ENCODE measurements around the gene SPATS2.
"Not testable (repeated sequence)": the region's sequence is repeated elsewhere in the genome, so short reads cannot be mapped to it uniquely, and the experiment has no call there.

The SPATS2 gene

DNA sequence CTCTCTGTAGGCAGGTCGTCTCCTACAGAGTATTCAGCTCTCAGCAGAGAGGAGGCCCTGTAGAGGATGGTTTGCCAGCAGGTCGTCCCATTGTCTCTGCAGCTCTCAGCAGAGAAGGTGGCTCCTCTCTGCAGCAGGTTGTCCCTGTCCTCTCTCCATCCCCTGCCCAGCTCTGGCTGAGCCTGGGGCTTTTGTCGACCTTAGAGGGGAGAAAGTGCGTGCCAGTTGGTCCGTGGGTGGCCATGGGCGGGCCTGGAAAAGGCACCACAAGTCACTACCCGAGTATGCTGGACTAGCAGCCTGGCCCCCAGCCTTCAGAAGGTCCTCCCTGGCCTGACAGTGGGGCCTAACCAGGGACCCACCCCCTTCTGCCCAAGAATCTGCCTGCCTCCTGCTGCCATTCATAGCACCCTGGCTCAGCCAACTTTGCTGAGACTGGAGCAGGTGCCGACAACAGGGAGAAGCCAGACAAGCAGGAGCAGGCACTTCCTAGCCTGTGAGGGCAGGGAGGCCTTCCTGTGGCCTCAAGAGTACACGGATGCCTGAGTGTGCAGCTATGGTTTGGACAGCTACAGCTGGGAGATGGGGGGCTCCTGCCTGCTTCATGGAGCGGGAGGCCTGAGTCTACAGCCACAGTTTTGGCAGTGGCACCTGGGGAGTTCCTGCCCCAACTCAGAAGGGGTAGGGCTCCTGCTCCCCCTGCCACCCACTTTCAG is 111.8 kb downstream of the SPATS2 start:
- no peak for DNase-seq

GRCh38 chr12:49482095-49483051 is 115.1 kb downstream of the SPATS2 start:
- no peak for DNase-seq

- no peak for DNase-seq
Observed at GRCh38 chr12:49483619-49484018, 116.4 kb downstream of the SPATS2 start.

DNA sequence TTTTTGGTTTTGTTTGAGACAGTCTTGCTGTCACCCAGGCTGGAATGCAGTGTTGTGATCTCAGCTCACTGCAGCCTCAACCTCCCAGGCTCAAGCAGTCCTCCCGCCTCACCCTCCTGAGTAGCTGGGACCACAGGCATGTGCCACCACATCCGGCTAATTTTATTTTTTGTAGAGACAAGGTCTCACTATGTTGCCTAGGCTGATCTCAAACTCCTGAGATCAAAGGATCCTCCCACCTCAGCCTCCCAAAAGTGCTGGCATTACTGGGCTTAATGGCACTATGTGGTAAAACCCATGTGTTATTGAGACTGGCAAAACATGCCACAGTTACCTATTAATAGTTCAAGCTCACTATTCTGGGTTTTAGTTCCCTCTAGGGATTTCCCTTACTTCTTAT is 120.3 kb downstream of the SPATS2 start:
- DNase-seq, result no peak

- no peak for DNase-seq
Observed at GRCh38 chr12:49489154-49489553, 121.9 kb downstream of the SPATS2 start.

GRCh38 chr12:49489720-49490119 is 122.5 kb downstream of the SPATS2 start:
- no peak for DNase-seq

DNA sequence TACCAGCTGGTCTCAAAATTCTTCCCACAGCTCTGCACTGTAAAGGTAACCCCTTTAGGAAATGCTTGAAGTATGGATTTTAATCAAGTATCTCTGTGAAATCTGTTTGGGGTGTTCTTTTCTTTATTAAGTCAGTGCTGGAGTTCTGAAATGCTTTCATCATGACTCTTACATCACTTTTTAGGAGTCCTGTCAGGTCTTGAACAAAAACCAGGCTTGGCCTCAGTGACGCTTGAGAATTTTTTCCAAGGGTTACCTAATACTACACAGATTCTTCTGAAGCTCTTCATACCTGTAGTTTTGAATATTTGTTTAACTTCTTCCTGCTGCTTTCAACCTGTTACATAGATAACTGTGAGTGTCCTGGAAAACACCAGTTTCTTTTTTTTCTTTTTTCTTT is 124.6 kb downstream of the SPATS2 start:
- no peak for DNase-seq

DNA sequence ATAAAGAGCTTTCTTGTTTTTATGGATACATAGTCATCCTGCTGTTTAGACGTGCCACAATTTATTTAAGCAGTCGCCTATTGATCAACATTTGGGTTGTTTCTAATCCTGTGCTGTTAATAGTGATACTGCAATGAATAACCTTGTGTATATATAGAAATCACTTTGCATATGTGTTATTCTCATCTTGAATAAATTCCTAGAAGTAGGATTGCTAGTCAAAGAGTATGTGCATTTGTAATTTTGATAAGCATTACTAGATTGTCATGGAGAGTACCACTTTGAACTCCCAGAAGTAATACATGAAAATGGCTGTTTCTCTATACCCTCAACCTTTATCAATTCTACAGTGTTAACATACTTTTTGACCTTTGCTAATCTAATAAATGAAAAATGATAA is 126.6 kb downstream of the SPATS2 start:
- no peak for DNase-seq

DNA sequence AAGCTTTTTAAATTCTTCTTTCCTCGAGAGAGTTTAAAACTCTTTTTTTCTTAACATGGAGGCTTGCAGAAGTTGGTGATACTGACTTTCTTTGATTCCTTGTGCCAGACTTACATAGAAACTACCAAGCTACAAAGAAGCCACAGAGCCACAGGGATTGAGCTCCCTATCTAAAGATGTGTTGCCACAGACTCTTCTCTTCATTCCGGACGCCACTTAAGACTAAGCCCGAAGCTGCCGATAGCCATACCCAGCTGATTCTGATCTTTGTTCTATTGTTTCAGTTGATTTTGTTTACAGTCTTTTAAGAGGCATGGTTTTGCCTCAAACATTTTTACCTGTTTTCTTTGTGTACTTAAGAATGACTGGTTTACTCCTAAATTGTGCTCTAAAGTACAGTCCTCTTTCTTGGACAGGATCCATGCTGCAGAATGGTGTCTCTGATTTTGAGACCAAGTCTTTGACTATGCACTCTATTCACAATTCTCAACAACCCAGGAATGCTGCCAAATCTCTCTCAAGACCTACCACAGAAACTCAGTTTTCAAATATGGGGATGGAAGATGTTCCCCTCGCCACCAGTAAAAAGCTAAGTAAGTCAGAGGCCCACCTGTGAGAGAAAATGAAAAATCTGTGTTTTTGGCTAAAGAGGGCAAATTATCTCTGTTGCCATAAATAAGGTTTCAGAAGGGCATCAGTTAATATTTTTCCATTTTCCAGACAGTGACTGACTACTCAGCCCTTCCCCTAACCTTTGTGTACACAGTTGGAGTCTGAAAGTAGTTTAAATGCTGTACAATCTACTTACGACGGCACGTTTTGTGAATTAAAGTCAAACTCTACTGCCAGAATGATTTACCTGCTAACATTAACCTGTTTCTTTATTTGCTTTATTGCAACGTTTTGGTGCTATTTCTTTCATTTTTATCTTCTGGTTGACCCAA is 129.4 kb downstream of the SPATS2 start:
- DNase-seq, result no peak

GRCh38 chr12:49501895-49502294 is 134.6 kb downstream of the SPATS2 start:
- DNase-seq, result no peak

DNA sequence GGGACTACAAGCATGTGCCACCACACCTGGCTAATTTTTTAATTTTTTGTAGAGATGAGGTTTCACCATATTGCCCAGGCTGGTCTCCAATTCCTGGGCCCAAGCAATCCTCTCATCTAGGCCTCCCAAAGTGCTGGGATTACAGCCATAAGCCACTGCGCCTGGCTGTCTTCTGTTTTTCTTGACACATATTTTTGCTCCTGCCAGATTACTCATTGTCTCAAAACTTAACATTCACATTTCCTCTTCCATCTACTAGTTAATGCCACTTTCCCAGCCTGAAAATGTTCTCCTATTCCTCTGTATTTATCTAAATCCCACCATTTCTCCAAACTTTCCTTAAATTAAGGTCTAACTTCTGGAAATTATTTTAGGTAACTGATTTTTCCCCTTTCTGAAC is 135.3 kb downstream of the SPATS2 start:
- no peak for DNase-seq

GRCh38 chr12:49503674-49504180 is 136.5 kb downstream of the SPATS2 start:
- DNase-seq, result peak; percentile 84

GRCh38 chr12:49505672-49506071 is 138.4 kb downstream of the SPATS2 start:
- no peak for DNase-seq

DNA sequence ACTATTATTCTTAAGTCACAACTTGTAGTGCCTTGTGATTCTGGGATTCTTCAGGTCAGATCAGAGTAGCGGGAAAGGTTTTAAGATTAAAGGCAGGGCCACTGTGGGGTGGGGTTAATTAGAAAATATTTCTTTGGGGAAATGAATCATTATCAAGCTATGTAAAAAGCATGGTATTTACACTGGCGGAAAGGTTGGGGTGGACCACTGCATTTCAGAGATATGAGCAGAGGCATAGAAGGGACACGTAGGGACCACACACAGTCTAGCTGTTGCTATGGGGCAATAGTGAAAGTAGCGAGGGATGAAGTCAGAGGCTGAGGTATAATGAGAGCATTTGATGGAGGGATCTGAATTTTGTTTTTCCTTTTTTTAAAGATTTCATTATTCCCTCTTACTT is 139.9 kb downstream of the SPATS2 start:
- peak; percentile 100 for DNase-seq

DNA sequence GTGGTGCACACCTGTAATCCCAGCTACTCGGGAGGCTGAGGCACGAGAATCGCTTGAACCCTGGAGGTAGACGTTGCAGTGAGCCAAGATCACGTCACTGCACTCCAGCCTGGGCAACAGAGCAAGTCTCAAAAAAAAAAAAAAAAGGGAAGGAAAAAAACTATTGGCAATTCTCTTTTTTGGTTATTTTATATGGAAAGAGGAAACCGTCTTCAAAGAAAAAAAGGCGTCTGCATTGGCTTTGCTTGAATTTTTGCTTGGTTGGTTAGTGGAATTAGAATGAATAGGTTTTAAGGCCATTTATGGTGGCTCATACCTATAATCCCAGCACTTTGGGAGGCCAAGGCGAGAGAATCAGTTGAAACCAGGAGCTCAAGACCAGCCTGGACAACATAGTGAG is 142.4 kb downstream of the SPATS2 start:
- not testable (repeated sequence) for DNase-seq

DNA sequence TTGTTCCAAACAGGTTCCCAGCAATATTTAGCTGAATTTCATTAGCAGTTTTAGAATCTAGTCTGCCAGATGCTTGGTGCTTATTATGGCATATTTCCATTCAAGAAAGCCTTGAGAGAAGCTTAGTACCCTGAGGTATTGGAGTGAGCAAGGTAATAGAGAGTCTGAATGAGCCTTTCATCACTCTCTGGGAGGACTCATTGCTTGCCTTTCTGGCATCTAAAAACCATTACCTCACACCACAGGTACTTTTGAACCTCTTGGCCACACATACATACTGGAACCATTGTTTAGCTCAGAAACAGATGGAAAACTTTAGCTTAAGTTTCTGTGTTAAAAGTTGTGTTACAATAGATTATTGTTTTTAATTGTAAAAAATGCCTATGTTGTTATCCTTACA is 144.1 kb downstream of the SPATS2 start:
- no peak for DNase-seq

- DNase-seq, result no peak
Observed at GRCh38 chr12:49512546-49512945, 145.3 kb downstream of the SPATS2 start.

GRCh38 chr12:49515266-49515665 is 148.0 kb downstream of the SPATS2 start:
- DNase-seq, result peak; percentile 96

DNA sequence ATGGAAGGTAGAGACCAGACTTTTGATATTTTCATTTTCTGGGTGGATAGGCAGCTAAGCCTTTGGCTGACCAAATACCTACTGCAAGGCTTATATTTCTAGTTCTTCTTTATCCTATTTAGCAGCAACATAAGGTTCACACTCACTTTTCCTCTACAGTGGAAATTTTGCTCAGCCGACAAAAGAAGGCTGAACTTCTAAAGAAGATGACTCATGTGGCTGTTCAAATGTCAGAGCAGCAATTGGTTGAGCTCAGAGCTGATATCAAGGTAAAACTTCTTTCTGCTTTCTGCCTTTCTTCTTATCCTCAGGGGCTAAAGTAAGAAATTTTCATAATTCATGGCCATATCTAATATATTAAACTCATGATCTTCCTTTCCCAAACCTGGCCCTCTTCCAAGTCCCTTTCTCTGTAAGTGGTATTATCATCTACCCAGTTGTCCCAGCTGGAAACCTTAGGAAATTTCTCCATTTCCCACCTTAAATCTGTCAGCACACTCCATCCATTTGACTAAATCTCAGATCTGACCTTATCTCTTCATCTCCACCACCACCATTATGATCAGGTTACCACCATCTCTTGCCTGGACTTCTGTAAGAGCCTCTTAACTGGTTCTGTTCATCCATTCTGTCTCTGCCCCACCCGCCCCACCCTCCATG is 151.8 kb downstream of the SPATS2 start:
- DNase-seq, result no peak

DNA sequence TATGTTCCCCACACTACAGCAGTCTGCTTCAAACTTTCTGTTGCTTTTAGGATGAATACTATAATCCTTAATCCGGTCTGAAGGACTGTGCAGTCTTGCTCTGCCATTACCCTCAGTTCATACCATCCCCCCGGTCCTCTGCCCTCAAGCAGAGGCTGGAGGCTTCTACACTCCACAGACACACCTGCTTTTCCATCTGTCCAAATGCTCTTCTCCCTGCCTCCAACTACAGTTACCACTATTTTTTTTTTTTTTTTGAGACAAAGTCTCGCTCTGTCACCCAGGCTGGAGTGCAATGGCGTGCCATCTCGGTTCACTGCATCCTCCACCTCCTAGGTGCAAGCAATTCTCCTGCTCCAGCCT is 152.3 kb downstream of the SPATS2 start:
- no peak for DNase-seq

- no peak for DNase-seq
Observed at GRCh38 chr12:49521389-49521788, 154.1 kb downstream of the SPATS2 start.

DNA sequence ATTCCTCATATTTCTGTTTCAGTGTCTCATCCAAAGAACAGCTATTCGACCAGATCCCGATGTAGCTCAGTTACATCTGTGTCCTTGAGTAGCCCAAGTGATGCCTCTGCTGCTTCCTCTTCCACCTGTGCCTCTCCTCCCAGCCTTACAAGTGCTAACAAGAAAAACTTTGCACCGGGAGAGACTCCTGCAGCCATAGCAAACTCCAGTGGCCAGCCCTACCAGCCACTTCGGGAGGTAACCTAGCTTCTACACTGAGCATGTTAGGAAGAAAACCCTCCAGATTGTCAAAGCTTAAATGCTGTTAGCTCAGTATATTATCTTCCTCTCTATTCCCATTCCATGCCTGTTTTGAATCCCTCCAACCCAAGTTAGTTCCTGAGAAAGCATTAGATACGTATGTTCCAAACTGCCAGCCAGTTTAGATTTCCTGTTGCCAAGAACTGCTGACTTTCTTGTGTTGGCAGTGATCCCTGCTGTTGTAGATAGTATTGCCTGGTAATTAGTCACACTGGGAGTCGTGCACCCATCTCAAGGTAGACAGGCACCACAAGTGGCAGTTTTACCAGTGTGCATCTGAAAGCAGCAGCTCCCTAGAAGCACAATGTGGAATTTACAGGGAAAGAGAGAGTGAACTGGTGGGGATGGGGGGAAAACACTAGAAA is 157.5 kb downstream of the SPATS2 start:
- DNase-seq, result no peak
